ENCODE data around the gene GRM8.

GRM8 gene

DNA sequence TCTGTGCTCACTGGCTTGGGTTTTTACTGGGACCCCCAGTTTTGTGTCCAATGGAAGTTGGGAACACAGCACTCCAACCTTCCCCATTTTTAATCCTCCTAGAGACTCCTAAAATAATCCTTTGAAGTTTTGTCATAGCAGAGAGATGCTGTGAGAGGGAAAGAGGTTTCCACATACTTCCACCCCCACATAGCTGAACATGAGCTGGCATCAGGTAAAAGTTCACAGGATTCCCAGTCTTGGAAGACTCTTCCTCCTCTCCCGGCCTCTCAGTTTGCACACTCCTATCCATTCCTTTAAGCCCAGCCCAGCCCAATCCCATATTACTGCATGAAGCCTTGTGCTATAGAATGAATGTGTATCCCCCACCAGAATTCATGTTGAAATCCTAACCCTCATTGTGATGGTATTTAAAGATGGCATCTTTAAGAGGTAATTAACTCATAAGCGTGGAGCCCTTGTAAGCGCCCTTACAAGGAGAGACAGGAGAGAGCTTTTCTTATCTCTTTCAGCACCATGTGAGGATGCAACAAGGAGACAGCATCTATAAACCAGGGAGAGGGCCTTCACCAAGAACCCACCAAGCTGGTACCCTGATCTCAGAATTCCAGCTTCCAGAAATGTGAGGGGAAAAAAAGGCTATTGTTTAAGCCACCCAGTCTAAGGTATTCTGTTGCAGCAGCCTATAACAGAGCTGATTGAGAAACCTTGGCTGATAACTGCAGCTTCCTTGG lies 22.4 kb downstream of the GRM8 start:
- no peak for DNase-seq (ENCODE audit: low read depth)

DNA sequence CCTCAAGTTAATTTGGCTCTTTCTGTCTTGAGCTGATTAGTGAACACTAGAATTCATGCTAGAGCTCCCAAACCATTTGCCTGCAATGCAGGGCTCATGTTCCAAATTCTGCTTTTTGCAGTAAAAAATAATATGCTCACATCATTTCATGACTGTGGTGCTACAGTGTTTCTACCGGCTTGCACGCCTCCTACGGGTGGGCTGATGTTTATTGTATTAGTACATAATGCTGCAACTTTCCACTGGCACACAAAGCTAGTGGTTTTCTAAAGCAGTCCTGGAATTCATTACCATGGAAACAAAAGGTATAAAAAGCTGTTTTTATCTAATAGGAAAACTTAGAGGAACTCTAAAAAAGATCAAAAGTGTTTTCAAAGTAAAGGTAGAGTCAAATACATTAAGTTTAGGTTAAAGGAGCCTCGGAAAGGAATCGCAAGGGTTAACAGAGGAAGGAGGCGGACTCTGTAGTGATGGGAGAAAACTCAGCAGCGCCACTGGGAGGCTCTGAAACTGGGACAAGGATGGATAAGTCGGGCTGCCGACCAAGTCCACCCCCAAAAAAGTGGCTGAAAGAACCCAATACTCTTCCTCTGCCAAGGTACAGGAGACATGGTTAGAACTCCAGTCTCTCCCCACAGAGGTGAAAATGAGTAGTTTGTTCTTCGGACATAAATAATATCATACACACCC lies 25.9 kb downstream of the GRM8 start:
- no peak for DNase-seq (ENCODE audit: low read depth)

DNA sequence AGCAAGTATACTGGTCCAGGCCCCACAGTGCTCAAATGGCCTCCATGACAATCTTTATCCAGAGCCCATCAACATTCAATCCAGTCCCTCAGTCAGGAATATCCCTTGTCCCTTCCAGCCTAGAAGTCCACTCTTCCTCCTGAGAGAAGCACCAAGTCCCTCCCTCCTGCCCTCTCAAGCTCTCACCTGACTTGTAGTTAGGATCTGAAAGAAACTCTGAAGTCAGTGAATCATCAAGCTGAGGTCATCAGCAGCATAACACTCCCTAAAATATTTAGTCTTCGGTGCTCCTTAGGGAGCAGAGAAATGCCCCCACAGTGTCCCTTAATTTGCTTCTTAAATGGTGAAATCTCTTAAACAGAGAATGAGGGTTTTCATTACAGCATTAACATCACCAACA lies 31.0 kb downstream of the GRM8 start:
- DNase-seq (ENCODE audit: low read depth) = no peak

DNA sequence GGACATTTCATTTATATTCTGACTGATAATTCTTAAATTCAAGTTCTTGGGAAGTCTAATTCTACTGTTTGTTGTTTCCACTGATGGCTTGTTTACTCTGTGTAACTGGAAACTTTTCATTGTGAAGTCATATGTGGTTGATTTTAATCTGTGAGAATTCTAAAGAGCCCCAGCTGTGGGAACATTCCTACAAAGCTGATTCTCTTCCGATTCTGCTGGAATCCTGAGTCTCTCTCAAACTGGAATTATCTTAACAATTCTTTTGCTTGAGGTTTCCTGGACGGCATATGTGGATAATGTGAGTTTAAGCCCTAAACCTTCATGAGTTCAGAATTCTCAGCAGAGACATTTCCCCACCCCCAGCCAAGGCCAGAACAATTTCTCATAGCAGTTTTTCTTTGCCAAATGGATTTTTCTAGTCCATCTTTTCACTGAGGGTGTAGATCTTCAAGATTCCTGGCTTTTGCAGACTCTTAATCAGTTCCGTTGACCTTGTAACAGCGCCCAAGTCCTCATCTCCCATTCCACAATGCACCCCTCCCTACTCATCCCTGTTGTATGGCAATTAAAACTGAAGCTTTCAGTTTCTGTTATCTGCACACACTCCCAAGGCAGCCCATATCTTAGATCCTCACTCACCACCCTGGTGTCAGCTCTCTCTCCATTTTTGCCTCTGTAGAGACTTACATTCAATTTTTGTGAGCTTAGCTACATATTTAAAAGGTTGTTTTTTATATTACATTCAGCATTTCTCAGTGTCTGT lies 37.6 kb downstream of the GRM8 start:
- DNase-seq (ENCODE audit: low read depth) = no peak

DNA sequence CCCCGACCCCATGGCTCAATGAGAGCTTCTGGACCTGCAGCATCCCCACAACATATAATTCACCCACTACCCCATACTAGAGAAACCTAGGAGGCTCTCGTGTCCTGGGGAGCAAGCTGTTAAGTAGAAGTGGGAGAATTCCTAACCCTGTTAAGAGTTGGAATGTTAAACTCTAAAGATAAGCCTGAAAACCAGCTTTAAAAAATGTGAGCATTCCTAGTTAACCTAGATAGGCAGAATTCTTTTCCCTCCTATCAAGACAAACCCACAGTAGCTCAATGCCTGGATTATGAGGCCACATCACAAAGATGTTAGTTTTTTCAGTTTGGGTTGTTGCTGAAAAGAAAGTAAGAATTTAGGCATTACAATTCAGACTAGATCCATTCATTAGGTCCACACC lies 42.9 kb downstream of the GRM8 start:
- DNase-seq (ENCODE audit: low read depth) = no peak

DNA sequence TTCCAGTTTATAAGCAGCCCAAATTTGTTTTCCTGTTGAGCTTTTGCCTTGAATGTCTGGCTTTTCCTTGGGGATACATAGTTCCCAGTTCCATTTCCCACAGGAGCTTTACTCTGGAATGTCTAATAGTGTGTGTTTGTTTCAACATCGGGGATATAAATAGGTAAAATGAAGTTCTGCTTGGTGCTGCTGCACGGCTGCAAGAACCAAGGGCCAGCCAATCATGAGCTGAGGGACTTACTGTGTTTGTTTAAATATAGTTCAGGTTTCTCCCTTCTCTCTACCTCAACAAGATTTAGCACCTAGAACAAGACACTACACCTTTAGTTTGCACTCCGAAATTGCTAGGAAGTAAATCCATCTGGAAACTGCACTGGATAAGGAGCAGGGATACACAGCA lies 43.9 kb downstream of the GRM8 start:
- no peak for DNase-seq (ENCODE audit: low read depth)

DNA sequence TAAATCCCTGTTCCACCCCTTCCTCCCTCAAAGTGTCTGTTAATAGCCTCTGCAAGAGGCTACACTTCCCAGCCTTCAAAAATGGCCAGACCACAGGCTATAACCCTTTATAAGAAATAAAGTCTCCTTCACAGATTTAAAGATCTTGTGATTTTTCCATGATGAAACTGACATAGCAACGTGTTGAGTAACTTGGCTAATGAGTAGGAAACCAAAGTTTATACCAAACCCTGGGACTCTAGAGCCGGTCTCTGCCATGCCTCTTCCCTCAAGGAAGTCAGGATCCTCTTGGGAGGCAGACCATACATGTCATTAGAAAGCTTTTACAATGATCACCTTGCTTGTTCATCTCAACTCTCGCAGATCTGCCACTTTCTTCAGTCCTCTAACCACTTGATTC lies 44.4 kb downstream of the GRM8 start:
- DNase-seq (ENCODE audit: low read depth) = no peak

DNA sequence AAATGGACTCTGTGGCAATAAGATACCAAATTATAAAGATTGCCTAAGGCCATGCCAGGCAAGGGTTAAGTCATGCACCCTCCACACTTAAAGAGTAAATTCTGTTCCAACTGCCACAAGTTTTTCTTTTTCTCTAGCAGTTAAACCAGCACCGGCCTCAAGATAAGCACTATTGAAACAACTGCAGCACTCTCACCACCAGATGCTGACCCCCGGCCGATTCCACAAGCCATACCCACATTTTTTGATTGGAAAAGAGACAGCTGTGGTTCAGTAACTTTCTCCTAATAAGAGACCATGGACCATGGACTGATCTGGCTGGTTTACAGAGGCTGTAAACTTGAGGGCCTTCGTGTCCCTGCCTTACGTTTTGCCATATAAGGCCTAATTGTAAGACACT lies 44.9 kb downstream of the GRM8 start:
- no peak for DNase-seq (ENCODE audit: low read depth)

DNA sequence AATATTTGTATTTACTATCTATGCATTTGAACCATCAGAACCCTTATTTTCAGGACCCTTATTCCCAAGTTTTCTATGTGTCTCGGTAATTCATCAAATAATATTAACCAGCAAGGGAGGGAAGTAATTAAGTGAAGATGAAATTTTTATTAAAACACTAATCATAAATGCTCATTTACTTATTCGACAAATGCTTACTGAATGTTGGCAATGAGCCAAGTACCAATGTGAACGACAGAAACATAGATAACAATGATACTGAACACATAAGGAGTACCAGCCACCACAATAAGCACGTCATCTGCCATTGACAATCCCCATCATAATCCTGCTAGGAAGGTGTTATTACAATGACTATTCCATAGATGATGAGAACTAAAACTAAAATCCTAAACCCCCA lies 45.5 kb downstream of the GRM8 start:
- DNase-seq (ENCODE audit: low read depth) = no peak

DNA sequence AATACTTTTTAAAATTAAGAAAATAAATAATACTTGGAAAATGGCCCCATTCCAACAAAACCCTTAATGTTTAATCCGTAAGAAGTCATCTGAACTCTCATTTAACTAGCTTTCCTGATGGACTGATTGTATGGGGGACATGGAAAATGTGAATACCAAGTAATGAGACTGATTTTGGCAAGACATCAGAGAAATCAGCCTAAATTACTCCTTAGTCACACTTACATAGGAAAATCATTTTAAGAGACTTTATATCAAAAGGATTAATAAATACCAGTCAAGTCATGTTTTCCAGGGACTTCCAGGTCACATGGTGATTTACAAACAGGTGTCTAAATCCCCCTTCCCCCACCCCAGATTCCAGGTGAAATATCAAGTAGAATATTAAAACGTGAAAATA lies 58.2 kb downstream of the GRM8 start:
- DNase-seq (ENCODE audit: low read depth) = no peak

DNA sequence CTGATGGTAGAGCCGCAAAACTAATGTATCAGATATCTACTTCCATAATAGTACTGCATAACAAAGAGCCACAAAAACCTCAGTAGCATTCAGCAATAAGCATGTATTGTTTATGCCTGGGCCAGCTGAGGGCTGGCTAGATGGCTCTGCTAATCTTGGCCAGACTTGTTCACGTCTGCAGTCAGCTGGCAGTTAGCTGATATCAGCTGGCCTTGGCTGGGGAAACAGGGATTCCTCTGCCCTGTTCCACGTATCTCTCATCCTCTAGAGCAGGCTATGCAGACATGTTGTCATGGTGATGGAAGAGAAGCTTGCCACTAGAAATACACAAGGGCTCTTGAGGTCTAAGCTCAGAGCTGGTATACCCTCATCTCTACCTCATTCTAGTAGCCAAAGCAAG lies 62.9 kb downstream of the GRM8 start:
- no peak for DNase-seq (ENCODE audit: low read depth)

DNA sequence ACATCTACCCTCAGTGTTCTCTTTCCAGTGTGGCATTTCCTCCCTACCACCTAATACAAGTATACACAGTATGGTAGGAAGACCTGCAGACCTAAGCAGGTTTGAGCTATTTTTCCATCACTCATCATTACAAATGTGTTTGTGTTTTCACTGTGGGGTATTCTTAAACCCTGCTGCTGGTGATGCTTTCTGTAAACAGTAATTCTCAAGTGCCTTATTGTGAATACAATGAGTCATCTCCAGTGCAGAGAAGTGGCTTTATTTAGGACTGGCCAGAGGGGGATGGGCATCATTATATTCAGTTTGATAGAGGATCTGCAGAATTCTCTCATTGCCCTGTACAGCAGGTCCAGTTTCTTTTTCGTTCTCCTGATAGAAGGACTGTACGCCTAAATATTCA lies 63.7 kb downstream of the GRM8 start:
- DNase-seq (ENCODE audit: low read depth) = no peak

DNA sequence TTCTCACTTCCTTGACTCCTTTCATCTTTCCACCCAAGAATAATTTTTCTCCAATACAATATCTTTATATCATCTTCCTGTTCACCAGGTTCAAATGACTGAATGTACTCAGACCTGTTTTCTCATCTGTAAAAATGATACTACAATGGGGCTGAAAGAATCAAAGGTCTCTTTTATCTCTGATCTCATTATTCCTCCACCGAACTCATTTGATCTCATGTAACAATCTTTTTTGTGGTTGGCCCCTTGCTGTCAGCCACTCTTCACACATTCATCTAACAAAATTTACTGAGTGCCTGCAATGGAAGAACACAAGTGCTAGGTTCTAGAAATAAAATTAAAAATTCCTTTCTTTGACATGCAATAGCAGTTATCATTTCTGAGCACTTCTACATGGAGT lies 65.0 kb downstream of the GRM8 start:
- DNase-seq (ENCODE audit: low read depth) = no peak

DNA sequence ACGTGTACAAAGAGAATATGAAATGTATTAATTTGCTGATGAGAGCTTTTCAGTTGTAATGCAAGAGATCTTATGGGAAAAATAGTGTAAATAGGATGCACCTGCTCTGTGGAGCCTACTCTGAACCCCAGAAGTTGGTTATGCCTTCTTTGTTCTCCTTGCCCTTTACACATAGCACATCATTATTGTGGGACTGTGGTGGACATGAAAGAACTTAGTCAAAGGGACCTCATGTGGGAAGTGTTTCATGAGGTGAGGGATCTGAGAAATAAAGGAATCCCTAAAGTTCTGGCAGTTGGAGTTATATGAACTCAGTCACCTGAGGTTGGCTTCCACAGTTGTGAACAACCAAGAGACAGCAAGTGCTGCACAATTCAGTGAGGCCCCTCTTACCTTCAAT lies 66.1 kb downstream of the GRM8 start:
- no peak for DNase-seq (ENCODE audit: low read depth)

DNA sequence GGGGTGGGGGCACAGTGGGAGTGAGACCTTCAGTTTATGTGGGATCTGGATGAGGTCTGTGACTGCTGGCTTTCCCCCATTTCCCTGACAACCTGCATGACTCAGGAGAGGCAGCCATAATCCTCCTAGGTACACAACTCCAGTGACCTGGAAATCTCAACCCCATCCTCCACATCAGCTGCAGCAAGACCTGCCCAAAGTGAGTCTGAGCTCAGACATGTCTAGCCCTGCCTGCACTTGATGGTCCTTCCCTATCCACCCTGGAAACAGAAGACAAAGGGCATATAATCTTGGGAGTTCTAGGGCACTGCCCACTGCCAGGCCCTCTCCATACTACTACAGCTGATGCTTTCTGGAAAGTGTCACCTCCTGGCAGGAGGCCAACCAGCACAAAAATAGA lies 75.6 kb downstream of the GRM8 start:
- DNase-seq (ENCODE audit: low read depth) = no peak

DNA sequence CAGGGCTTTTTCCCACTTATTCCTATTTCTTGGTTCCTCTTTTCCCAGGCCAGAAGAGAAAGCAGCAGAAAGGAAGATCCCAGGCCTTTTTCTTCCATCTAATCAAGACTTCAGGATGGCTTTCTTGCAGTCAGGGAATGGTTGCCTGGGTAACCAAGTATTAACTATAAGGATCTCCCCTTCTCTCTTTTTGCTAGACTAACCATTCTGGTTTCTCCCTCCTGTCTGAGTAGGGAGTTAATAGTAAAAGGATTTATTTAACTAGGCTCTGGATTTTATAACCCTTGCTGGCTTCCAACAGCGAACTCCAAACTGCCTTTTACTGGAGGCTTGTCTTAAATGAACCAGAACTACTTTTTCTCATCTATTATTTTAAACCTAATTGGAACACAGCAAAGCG lies 90.4 kb downstream of the GRM8 start:
- no peak for DNase-seq (ENCODE audit: low read depth)

DNA sequence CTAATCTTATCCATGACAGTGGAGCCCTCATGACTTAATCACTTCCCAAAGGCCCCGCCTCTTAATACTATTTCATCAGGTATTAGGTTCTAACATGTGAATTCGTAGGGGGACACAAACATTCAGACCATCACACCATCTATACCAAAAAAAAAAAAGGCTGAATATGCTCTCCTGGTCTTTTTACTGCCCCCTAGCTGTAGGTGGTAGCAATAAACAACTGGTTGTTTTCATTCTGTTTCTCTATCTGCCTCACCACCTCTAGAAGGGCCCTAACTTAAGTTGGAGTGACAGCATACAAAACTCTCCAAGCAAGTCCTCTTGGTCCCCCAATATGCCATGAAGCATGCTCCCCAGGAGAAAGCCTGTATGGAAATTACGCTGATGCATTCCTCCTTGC lies 94.1 kb downstream of the GRM8 start:
- DNase-seq (ENCODE audit: low read depth) = no peak

DNA sequence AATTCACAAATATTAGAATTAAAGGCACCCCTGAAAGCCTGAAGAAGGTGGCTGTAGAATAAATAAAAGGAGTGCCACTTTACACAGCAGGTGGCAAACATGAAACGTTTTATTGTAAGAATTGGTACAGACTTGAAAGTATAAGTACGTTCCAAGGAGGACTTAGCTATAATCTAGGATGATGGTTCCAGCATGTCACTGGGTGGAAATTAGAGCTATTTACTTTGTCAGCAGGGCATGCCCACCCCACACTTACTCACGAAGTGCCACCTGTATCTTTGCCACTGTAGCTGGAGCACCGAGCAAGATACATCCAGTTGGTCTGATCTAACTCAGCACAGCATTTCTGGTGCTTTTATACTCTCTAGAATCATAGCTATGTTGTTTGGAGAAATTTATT lies 97.8 kb downstream of the GRM8 start:
- DNase-seq (ENCODE audit: low read depth) = no peak

DNA sequence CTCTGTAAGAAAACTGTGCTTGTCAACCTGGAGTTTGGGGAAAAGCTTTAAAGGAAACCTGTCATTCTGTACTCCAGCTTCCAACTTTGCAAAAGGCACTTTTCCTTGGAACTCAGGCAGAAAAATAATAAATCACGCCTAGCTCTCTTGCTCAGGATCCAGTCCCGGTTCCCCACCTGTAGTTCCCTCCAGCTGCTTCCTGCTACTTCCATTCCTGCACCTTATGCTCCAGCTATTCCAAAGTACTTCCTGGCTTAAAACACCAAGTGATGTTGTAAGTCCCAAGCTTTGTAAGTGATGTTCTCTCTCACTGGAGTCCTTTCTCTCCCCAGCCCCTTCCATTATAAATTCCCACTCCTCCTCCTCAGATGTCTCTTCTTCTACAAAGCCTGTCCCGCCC lies 98.6 kb downstream of the GRM8 start:
- DNase-seq (ENCODE audit: low read depth) = no peak

DNA sequence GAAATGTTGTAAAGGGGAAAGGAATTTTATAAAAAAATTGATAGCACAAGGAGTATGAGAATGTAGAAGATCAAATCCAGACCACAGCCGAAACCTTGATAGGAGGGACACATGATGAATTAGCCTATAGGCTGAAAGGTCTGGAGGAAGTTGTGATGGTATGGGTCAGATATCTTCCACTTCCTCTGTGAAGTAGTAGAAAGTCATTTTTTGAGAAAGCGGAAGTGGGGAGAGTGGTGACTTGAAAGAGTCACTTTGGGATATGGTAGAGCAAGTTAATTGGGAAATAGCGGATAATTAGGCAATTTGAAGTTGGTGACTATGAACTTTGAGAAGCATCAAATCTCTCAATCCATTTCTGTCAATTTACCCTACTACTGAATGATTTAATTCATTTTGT lies 99.4 kb downstream of the GRM8 start:
- DNase-seq (ENCODE audit: low read depth) = no peak

DNA sequence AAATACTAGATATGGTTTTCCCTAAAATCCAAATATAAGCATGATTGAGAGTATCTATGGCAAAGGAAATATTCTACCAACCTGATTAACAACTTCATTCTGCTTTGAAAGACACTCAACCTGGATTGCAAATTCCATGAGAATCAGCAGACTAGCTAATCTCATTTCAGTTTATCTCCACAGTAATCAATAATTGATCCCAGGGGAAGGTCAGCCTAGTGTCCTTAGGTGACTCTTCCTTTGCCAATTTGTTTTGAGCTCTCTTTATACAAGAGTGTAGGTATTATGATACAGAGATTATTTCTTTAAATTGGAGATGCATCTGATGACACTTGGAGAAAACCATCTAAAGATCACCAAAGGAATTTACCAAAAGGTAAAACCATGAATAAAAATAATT lies 100.3 kb downstream of the GRM8 start:
- no peak for DNase-seq (ENCODE audit: low read depth)

DNA sequence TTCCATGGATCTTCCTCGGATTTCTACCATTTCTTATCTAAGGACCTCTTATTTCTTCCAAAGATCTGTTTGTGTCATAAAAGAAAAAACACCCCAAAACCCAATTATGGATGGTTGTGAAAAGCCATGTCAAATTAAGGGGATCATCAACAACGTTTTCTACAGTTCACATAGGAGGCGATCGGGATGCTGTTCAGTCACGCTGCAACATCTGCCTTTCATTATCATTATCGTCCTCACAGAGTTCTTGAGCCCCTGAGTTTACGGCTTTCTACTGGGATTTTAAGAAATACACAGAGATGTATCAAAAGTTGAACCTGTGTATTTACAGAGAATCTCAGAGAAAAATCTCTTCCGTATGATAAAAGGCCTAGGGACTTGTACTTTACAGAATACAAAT lies 101.4 kb downstream of the GRM8 start:
- no peak for DNase-seq (ENCODE audit: low read depth)

DNA sequence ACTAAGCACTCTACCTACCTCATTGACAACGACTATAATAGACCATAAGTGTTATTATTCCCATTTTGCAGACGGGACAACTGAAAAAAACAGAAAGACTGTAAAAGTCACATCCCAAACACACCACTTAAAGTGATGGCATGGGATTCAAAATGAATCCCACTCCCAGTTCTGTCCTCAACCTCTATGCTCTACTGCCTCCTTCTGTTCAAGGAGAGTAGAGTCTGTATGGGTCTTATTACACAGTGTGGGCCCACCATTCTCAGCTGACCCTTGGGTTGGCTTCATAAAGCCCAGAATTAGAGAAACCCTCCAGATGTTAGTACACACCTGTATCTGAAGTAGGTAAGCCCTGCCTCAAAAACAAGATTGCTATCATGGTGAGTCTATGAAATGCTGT lies 102.2 kb downstream of the GRM8 start:
- no peak for DNase-seq (ENCODE audit: low read depth)
